A549 treated with CpdA at 1 μM for 4 hours (cell line): ENCODE measurements around the gene CCDC78. TPM values are rescaled to one million over a fixed set of nuclear protein-coding genes. Genes with fewer than 3 reads are reported as not detected.

Source experiments
- total RNA-seq: library from RNA; stranded (reverse); fragments of 200-300 nt; extraction: Qiagen RNA extraction; gene quantifications from 5 replicates; pipeline ENCODE4 v1.2.3, GENCODE V29; 2022; ENCODE audit warnings: low read depth

Gene CCDC78
- total RNA-seq, result 3.7 to 7.1 TPM (median 5.7 TPM) in 5 replicates

GRCh38 chr16:726438-727290 lies at the start of gene CCDC78, which contains the start of gene HAGHL:
Gene CCDC78, minus strand, starts transcription at chr16:726443. Its CDS starts 76 bp downstream, at chr16:726367.
Gene HAGHL, plus strand, starts transcription at chr16:727106. Its CDS starts 404 bp downstream, at chr16:727510.

GRCh38 chr16:760545-761343 lies 34.5 kb upstream of the CCDC78 start, which contains the start of gene MSLN:
Gene MSLN, plus strand, starts transcription at chr16:760734. Its CDS starts 1,947 bp downstream, at chr16:762681.

GRCh38 chr16:740764-741505 lies 14.7 kb upstream of the CCDC78 start, which contains the start of gene CIAO3:
Gene CIAO3, minus strand, starts transcription at chr16:740997. Its CDS starts 12 bp downstream, at chr16:740985.

GRCh38 chr16:720990-721764 lies 5.1 kb downstream of the CCDC78 start, which contains the start of gene ANTKMT:
Gene ANTKMT, plus strand, starts transcription at chr16:721146. Its CDS starts 129 bp downstream, at chr16:721275.

GRCh38 chr16:714558-715476 lies 11.4 kb downstream of the CCDC78 start, which contains the start of gene METRN:
Gene METRN, plus strand, starts transcription at chr16:715118. Its CDS starts 172 bp downstream, at chr16:715290.

GRCh38 chr16:705431-706188 lies 20.6 kb downstream of the CCDC78 start, which contains the start of gene FBXL16:
Gene FBXL16, minus strand, starts transcription at chr16:705801. Its CDS starts 8,396 bp downstream, at chr16:697405.

GRCh38 chr16:684071-684794 lies 42.0 kb downstream of the CCDC78 start, which contains the start of gene JMJD8:
Gene JMJD8, minus strand, starts transcription at chr16:684334. Its CDS starts 15 bp downstream, at chr16:684319.

GRCh38 chr16:679814-680624 lies 46.2 kb downstream of the CCDC78 start, which contains the start of gene STUB1:
Gene STUB1, plus strand, starts transcription at chr16:680410. Its CDS starts 116 bp downstream, at chr16:680526.

GRCh38 chr16:674968-675883 lies 51.0 kb downstream of the CCDC78 start, which contains the start of gene RHBDL1:
Gene RHBDL1, plus strand, starts transcription at chr16:675671. Its CDS starts 120 bp downstream, at chr16:675791.

Other genes starting within 250 kb of the CCDC78 start
- 45.7 to 81.9 TPM (median 75.8 TPM) in 5 replicates for gene CAPN15, start 198.7 kb downstream of the CCDC78 start, total RNA-seq
- gene PRR35, start 166.0 kb downstream of the CCDC78 start, total RNA-seq, result 0.08 to 0.20 TPM (median 0.09 TPM) in 3 of 5 replicates, not detected in the others
- gene NHLRC4, start 159.4 kb downstream of the CCDC78 start, total RNA-seq, result 0.12 to 0.23 TPM (median 0.21 TPM) in 5 replicates
- gene PIGQ, start 156.5 kb downstream of the CCDC78 start, total RNA-seq, result 28.6 to 41.6 TPM (median 36.3 TPM) in 5 replicates
- gene RAB40C, start 136.4 kb downstream of the CCDC78 start, total RNA-seq, result 13.7 to 19.3 TPM (median 16.9 TPM) in 5 replicates
- gene WFIKKN1, start 95.5 kb downstream of the CCDC78 start, total RNA-seq, result 0.13 to 0.23 TPM (median 0.16 TPM) in 4 of 5 replicates, not detected in the other
- 70.5 to 143 TPM (median 129 TPM) in 5 replicates for gene METTL26, start 90.1 kb downstream of the CCDC78 start, total RNA-seq
- 18.7 to 43.8 TPM (median 40.3 TPM) in 5 replicates for gene MCRIP2, start 84.6 kb downstream of the CCDC78 start, total RNA-seq
- gene WDR90, start 77.1 kb downstream of the CCDC78 start, total RNA-seq, result 16.8 to 31.5 TPM (median 24.8 TPM) in 5 replicates
- 66.4 to 97.4 TPM (median 83.6 TPM) in 5 replicates for gene RHOT2, start 58.3 kb downstream of the CCDC78 start, total RNA-seq
- gene RHBDL1, start 50.8 kb downstream of the CCDC78 start, total RNA-seq, result 1.0 to 1.6 TPM (median 1.5 TPM) in 5 replicates
- 78.9 to 127 TPM (median 111 TPM) in 5 replicates for gene STUB1, start 46.0 kb downstream of the CCDC78 start, total RNA-seq
- 68.3 to 83.7 TPM (median 79.8 TPM) in 5 replicates for gene JMJD8, start 42.1 kb downstream of the CCDC78 start, total RNA-seq
- gene WDR24, start 36.0 kb downstream of the CCDC78 start, total RNA-seq, result 4.9 to 7.4 TPM (median 6.3 TPM) in 5 replicates
- 1.8 to 3.2 TPM (median 2.6 TPM) in 5 replicates for gene FBXL16, start 20.6 kb downstream of the CCDC78 start, total RNA-seq
- 64.1 to 206 TPM (median 188 TPM) in 5 replicates for gene METRN, start 11.3 kb downstream of the CCDC78 start, total RNA-seq
- 25.8 to 60.1 TPM (median 55.1 TPM) in 5 replicates for gene ANTKMT, start 5.3 kb downstream of the CCDC78 start, total RNA-seq
- gene HAGHL, start 663 bp upstream of the CCDC78 start, total RNA-seq, result 13.4 to 18.6 TPM (median 16.8 TPM) in 5 replicates
- 16.7 to 26.8 TPM (median 22.7 TPM) in 5 replicates for gene CIAO3, start 14.6 kb upstream of the CCDC78 start, total RNA-seq
- gene MSLN, start 34.3 kb upstream of the CCDC78 start, total RNA-seq, result 1.4 to 3.1 TPM (median 2.8 TPM) in 5 replicates
- 31.5 to 55.5 TPM (median 49.7 TPM) in 5 replicates for gene RPUSD1, start 61.9 kb upstream of the CCDC78 start, total RNA-seq
- 15.2 to 30.0 TPM (median 23.2 TPM) in 5 replicates for gene CHTF18, start 62.2 kb upstream of the CCDC78 start, total RNA-seq
- gene GNG13, start 74.3 kb upstream of the CCDC78 start, total RNA-seq, result not detected in 5 replicates
- 8.6 to 11.9 TPM (median 9.0 TPM) in 5 replicates for gene LMF1, start 244.5 kb upstream of the CCDC78 start, total RNA-seq